COLO829 (cell line): Measurements from ENCODE around the gene SENP2.
"Not testable (repeated sequence)": the region's sequence is repeated elsewhere in the genome, so short reads cannot be mapped to it uniquely, and the experiment has no call there.

Source experiments
- DNase-seq: peaks from one replicate; pipeline ENCODE4 v3.0.0; 2012; ENCODE audit warnings: low spot score

The SENP2 gene

DNA sequence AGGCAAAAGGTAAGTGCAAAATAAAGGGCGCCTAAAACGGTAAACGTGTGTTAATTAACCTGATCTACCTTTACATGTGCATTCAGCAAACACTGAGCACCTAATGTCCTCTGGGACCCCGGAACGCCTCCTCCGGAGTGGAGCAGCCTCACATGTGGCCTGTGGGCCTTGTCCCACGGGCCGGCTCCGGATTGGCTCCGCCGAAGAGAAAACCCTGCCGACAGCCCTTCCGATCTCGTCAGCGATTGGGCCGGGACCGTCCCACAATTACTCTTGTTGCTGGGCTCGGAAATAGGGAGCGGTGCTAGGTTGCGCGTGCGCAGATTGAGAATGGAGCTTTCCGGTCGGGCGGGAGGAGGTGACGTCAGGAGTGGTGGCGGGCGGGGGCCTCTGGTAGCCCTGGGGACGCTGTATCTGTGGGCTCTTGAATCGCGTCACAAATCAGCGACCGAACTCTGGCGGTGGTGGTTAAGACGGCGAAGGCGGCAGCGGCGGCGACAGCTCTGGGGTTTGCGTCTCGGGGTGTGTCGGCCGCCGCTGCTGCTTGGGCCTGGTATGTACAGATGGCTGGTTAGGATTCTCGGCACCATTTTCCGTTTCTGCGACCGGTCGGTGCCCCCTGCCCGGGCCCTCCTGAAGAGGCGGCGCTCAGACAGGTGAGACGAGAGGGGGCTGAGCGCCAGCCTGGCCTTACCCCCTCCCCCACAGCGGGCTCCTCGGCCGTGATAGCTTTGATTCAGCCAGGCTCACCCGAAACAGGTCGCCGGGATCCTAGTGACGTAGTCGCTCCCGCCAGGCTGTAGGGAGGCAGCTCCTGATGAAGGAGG, at the start of gene SENP2:
Gene SENP2, plus strand, starts transcription at position 437 of the 827 bp plus-strand sequence. Its CDS starts 119 bp downstream, at position 556.
- peak; percentile 98 for DNase-seq

DNA sequence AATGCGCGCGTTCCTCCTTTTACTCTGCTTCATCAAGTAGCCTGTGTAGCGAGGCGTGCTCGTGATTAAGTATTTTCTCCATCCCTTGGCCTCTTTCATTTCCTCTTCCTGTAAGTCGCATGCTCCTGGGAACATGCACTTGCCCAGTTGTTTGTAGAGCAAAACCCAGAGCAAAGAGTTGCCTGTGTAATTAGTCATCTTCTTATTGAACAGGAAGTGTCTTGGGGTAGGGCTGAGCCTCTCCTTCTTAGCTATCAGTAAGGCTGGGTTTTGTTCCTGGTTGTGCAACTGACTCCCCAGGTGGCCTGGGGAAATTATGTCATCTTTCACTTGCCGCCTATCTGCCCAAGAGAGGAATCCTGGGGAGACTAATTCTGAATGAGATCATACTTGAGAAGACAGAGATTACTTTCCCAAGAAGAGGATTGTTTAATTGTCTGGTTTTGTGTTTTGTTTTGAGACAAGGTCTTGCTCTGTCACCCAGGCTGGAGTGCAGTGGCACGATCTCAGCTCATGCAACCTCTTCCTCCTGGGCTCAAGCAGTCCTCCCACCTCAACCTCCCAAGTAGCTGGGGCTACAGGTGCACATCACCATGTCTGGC, 48.6 kb upstream of the SENP2 start:
- no peak for DNase-seq

DNA sequence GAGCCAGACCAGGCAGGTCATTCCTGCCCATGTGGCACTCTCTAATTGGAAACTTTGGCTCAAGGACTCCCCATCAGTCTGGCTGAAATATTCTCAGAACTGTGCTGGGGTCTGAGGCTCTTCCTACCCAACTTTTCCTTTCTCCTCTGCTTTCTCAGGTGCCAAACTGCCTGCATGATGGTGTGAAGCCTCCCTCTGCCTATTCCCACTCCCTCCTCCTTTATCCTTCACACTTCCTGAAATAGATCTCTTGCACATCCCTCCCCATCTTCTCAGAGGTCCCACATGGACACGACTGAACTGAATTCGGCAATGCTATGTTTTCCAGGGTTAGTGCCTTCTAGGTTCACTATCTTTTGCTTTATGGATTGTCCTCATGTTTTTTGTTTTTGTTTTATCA, 46.2 kb upstream of the SENP2 start:
- DNase-seq: no peak

DNA sequence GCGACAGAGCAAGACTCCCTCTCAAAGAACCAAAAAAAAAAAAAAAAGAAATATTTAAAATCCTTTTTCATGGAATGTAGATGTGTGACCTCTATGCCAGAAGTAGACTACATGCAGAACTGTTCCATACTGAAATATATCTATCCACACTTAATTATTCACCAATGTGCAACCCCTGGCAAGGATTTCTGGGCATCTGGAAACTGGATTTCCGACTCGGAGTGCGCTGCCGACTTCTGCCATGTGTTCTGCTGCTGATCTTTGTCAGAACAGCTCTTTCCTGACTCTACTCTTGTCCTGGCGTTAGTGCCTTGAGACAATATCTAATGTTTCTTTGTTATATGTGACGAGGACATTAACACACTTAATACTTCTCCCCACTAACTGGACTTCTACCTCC, 45.4 kb upstream of the SENP2 start:
- no peak for DNase-seq

DNA sequence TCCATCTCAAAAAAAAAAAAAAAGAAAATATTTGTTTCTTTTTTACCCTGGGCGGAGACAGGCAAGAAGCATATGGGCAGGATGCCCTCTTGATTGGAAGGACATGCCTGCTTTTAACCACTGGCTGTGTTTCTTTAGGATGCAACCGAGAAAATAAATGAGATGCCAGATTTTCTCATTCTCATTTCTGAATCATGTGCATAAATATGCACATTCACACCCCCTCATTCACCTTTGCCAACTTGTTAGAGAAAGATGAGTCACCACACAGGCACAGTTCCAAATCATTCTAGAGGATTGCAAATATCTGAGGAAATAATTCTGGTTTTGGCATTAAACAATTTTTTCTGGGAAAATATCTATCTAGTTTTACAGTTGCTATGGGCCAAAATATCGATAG, 37.0 kb upstream of the SENP2 start:
- peak; percentile 97 for DNase-seq

DNA sequence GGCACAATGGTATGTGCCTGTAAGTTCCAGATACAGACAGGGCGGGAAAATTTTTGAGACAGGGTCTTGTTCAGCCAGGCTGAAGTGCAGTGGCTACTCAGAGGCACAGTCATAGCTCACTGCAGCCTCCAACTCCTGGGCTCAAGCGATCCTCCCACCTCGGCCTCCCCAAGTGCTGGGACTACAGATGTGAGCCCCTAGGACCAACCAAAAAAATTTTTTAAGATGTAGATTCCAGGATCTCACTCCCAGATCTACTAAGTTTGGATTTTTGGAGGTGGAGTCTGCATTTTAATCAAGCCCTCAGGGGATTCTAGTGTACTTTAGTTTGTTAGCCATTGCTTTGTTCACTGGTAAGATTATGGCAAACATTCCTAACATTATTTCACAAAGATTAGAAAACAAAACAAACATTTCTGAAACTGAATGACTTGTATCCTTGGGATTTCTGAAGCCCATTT, 36.4 kb upstream of the SENP2 start:
- peak; percentile 36 for DNase-seq

DNA sequence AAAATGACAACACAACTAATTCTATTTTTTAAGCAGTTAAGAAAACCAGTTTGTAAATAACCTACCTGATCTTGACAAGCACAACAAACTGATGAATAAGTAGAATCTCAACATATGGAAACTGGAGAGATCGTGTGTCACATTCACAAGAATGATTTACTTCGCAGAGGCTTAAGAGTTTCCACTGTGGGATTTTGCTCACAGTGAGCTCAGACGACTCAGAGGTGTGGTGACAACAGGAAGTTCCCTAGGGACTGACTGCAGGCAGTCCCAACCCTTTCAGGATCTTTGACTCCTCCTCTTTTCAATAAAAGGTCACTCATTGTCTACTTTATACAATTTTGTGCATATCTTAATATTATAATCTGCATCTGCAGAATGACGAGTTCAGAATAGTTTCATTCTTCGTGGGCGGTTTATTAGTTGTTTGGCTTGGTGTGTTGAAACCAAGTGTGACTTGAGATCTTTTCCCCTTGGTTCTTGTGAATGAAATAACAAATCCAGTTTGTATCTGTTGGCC, 33.7 kb upstream of the SENP2 start, which contains the start of gene LIPH:
Gene LIPH, minus strand, starts transcription at position 231 of the 520 bp plus-strand sequence. Its CDS starts 117 bp downstream, at position 114.
- DNase-seq: no peak

DNA sequence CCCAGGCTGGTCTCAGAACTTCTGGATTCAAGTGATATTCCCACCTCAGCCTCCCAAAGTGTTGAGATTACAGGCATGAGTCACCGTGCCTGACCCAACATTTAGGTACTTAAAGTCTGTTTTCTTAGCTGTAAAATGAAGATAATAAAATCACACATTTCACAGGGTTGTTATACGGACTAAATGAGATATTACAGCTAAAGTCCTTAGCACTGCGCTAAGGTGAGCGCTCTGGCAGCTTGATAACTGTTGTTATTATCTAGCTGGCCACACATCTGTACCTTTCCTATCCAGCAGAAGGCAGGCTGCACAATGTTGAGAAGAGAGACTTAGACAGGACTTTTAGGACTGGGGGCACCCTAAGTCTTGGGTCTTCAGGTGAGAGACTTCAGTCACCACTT, 31.0 kb upstream of the SENP2 start:
- DNase-seq: no peak

DNA sequence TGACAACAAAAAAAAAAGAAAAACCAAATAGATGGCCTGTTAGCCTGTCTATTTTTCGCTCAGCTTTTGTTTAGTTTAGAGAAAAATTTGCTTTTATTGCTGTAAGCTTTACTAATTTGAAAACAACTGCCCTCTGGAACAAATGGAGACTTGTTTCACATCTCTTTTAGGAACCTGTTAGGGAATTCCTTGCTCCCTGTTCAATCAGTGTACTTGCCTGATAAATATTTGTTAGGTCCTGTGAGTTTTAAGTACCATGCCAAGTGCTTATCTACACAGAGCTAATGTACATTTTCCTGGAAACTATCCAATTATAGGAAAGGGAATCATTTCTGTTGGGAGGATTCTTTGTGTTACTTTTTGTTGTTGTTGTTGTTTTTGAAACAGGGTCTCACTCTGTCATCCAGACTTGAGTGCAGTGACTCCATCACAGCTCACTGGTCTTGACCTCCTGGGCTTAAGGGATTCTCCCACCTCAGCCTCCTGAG, 30.2 kb upstream of the SENP2 start:
- DNase-seq: no peak

DNA sequence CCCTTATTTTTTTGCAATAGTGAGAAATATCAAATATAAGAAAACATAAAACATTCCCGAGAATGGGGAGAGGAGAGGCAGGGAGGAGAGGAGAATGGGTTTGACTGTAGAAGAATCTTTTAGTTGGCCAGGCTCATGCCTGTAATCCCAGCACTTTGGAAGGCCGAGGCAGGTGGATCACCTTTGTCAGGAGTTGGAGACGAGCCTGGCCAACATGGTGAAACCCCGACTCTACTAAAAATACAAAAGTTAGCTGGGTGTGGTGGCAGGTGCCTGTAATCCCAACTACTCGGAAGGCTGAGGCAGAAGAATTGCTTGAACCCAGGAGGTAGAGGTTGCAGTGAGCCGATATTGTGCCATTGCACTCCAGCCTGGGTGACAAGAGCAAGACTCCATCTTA, 29.5 kb upstream of the SENP2 start:
- DNase-seq: not testable (repeated sequence)

DNA sequence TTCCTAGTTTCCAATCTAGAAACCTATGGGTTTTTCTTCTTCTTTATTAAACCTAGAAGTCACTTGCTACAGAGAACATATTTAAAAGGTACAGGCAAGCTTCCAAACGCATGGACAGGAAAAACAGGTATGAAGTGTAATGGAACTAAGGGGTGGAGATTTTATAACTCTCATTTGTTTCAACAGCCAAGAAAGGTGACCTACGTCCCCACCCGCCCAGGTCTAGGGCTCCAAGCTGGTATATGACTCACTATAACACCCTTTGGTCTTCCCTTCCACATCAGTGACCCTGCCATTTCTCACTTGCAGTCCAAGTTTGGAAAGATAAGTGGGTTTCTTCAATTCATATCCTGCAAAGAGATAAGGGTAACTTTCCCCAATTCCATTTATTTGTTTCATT, 27.7 kb upstream of the SENP2 start:
- DNase-seq: no peak

DNA sequence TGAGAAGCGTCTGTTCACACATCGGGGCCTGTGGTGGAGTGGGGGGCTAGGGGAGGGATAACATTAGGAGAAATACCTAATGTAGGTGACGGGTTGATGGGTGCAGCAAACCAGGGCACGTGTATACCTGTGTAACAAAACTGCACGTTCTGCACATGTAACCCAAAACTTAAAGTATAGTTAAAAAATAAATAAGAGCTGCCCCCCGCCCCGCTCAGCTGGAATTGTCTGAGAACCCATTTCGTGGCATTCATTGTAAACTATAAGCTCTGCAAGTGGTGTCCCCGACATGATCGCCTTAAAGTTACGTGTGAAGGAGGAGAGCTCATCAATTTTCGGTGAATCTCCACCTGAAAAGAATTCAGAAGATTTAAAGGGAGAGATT, 26.4 kb upstream of the SENP2 start:
- no peak for DNase-seq

DNA sequence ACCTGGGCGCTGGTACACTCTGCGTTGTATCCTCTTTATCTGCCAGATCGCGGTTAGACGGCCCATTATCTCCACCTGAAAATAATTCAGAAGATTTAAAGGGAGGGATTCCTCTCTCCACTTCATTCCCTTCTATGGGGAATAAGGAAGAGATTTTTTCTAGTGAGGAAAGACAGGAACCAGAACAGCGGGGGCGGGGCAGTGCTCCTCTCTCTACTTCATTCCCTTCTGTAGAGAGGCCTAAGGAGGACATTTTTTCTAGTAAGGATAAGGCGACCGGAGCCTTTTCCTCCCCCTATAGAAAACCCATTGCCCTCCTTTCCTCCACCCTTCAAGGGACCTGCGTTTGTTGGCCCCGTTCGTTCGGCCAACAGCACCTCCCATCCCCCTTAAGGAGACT, 25.4 kb upstream of the SENP2 start:
- no peak for DNase-seq

DNA sequence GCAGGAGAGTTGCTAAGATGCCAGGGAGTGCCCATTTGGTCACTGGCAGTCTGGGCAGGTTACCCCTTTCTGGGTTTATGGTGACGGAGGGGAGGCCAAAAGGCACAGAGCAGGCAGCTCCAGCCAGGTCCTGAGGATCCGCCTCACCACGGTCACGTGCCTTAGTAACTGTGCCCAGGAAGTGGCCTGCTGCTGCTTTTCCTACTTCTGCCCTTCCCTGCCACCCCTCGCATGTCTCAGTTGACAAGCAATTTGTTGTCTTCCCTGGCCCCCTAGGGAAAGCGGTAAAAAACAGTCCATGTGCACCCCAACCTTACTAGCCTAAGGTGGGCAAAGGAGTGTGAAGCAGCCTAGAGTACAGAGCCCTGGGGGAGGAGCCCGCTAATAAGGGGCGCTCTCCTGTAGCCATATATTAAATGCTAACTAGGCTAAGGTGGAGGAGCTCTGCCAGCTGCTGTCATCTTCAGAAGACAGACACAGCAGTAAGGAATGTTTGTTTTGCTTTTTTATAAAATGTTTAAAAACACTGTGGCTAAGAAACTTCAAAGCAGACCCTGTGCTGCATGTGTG, 24.6 kb upstream of the SENP2 start:
- DNase-seq: no peak

DNA sequence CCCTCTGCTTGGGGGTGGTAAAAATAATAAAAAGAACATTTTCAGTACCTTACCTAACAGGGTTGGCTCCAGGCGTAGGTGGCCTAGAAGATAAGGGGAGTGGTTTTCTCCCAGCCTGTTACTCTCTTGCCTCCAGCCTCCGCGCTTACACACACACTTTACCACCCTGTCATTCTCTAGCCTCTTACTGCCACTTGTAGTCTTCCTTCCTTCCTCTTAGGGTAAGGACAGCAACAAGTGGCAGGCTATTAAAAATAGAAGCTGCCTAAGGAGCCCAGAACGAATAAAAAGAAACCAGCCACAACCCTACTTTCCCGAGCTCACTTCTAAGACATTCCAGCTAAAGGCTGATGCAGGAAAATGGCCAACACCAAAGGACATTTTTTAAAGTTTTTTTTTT, 24.1 kb upstream of the SENP2 start:
- DNase-seq: no peak

DNA sequence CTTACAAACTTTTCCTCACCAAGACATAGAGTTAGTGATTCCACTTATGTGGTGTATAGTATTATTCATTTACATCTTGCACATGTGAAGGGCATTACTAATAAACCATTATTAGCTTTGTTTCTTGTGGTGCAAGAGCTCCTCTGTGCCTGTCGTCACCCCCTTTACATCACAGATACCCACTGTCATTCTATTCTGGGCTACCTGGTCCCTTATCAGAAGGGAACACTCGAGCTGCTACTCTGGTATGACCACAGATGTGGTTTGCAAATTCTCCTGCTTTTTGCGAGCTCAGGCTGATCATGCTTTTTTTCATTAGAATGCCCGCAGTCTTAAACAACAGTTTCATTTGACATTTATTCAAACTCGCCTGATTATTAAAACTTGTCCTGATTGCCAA, 13.9 kb upstream of the SENP2 start:
- no peak for DNase-seq

DNA sequence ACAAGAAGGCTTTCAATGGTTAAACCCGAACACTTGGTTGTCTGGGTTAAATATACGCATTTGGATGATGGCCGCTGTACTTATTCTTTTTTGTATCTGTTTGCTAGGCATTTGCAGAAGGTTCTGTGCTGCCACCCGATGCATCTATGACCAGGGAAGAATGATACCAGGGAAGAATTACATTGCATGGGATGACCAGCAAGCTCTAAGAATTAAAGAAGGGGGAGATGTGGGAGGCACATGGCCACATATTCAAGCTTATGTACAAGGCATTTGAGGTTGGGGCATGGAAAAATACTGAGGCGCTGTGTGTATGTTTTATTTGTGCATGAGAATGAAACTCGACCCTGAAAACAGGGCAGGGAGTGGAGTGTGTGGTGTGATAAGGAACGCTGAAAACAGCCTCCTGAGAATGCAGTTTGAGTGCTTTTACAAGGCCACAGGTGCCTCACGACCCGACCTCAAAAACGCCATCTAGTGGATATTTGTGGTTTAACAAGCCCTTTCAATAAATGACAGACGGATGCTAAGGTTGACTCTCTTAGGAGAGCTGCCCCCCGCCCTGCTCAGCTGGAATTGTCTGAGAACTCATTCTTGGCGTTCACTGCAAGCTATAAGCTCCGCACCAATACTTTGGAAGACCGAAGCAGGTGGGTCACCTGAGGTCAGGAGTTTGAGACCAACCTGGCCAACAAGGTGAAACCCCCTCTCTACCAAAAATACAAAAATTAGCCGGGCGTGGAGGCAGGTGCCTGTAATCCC, 10.8 kb upstream of the SENP2 start:
- DNase-seq: not testable (repeated sequence)

DNA sequence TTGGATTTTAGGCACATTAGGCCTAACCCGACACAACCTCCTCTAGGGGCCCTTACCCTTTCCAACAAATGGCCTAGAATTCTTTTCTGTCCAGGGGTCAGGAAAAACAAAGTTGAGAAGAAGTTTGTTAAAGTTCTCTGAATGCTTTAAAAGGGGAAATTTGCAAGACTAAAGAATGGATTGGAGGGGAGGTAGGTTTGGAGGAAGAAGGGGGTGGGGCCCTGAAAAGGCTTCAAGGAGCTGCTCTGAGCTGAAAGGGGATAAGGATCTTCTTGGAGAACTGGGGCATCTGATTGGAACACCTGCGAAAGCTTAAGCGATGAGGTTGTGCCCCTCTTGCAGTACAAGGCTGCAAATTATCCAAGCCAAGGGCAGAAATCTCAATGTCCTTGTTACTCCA, 3.9 kb upstream of the SENP2 start:
- DNase-seq: no peak

DNA sequence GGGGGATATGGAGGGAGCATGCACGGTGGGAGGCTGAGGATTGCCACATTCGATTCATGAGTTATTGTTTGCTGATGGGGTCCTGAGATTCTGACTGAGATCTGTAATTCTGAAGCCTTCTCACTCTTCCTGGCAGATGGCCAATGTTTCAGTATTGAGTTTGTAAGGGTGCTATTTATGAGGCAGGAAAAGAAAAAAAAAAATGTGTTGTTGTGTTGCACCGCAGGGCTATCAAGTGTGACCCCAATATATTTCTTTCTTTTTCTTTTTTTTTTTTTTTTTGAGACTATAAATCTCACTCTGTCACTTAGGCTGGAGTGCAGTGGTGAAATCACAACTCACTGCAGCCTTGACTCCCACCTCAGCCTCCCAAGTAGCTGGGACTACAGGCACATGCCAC, 3.2 kb upstream of the SENP2 start:
- no peak for DNase-seq

DNA sequence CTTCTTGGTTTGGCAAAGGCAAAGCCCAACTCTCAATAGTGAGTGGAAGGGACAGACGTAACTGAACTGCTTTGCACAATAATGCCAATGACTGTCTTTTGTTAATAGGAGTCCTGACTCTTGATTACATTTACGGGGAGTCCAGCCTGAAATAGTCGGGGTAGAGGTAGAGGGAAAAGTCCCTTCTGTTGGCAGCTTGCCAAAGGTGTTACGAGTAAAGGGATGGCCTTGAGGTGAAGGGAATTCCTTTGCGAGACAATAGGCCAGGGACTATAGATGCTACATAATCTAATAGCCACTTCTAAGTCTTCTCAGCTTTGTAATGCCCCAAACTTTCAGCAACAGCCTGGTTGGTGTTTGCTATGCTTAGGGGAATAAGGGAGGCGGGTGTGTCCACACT, 2.2 kb upstream of the SENP2 start:
- no peak for DNase-seq

DNA sequence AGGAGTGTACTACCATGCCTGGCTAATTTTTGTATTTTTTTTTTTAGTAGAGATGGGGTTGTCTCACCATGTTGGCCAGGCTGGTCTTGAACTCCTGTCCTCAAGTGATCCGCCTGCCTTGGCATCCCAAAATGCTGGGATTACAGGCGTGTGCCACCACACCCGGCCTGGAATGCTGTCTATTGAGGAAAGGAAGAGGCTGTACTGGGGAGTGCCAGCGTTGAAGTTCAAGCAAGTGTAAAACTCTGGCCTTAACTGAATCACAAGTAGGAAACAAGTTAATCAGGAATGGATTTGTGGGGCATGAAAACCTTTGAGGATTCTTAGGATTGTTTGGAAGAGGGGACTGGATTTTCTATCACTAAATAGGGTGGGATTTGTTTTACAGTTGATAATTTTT, 1.4 kb upstream of the SENP2 start:
- no peak for DNase-seq

DNA sequence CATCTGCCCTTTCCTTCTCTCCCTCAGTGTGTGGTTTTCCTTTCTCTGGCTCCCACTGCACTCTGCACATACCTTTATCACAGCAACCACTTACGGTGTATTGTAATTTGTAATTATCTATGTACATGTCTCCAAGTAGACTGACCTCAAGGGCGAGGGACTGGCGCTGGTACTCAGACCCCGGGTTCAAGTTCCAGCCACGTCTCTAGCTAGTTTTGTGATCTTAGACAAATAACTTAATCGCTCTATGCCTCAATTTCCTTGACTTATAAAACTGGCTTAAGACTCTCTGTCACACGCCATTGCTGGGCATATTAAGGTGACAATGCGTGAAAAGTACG, 607 bp upstream of the SENP2 start:
- DNase-seq: no peak
